NCI-H2227 (cell line): ENCODE data around the gene OVCH2.

Experiments used
- DNase-seq: peaks from one replicate; lab custom pipeline; 2025; ENCODE audit not compliant: unreplicated experiment; lab: John Stamatoyannopoulos, UW

The OVCH2 gene

GRCh38 chr11:7640816-7641215, 65.5 kb downstream of the OVCH2 start:
- no peak for DNase-seq

- no peak for DNase-seq
Measured at GRCh38 chr11:7639643-7640025, 66.6 kb downstream of the OVCH2 start.
